Measurements from ENCODE around the gene TTC28.

DNA sequence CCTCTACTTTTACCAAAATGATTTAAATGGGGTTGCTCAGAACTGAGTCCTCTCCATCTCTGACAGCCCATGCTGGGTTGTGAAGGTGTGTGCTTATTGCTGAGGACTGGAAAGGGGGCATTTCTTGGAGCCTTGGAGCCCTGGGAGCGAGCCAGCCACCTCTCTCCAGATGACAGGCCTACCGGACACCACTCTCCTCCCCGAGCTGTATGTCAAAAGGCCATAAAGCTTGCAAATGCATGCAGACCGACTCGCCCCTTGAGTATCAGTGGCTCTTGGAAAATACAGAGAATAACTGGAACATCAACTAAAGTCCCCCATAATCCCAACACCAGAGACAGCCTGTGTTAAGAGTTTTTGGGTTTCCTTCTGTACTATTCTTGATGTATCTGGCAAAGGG, 692.7 kb downstream of the TTC28 start:
- TF ChIP-seq, protein P1, sequence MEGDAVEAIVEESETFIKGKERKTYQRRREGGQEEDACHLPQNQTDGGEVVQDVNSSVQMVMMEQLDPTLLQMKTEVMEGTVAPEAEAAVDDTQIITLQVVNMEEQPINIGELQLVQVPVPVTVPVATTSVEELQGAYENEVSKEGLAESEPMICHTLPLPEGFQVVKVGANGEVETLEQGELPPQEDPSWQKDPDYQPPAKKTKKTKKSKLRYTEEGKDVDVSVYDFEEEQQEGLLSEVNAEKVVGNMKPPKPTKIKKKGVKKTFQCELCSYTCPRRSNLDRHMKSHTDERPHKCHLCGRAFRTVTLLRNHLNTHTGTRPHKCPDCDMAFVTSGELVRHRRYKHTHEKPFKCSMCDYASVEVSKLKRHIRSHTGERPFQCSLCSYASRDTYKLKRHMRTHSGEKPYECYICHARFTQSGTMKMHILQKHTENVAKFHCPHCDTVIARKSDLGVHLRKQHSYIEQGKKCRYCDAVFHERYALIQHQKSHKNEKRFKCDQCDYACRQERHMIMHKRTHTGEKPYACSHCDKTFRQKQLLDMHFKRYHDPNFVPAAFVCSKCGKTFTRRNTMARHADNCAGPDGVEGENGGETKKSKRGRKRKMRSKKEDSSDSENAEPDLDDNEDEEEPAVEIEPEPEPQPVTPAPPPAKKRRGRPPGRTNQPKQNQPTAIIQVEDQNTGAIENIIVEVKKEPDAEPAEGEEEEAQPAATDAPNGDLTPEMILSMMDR (IDR thresholded peaks at IDR 0.05) = no peak
- TF ChIP-seq POLR2A (IDR thresholded peaks at IDR 0.05; ENCODE audit: low read depth) (no peak), EP300 (IDR thresholded peaks at IDR 0.05) (no peak), POLR2AphosphoS5 (IDR thresholded peaks at IDR 0.05) (no peak)

All from esophagus muscularis mucosa (tissue), 4 donors.